ENCODE results near the gene CTSV. TPM values are rescaled to one million over a fixed set of nuclear protein-coding genes. Genes with fewer than 3 reads are reported as not detected.
"Not testable (repeated sequence)": the region's sequence is repeated elsewhere in the genome, so short reads cannot be mapped to it uniquely, and the experiment has no call there.

CTSV gene
- total RNA-seq, 1 donor from 2014 or later, result 6.7 TPM

DNA sequence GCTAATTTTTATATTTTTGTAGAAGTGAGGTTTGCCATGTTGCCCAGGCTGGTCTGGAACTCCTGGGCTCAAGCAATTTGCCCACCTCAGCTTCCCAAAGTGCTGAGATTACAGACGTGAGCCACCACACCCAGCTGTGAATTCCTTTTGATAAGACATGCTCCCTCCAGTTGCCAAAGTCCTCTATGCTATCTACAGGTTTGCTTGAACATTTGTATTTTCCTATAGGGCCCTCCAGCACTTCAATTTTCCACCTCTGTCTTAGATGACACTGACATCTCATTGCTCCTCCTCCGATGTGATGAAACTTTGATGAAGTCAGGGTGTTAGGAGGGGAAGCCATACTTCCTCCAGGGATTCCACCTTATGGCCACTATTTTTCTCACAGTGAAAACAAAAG, 25.2 kb upstream of the CTSV start:
- no peaks in the 10 kb centered on the region for H3K4me1 Mint-ChIP-seq (ENCODE audit: unreplicated experiment)
- H3K27ac Mint-ChIP-seq, result no peak overlapping the region
- H3K9me3 Mint-ChIP-seq, result peaks cover 7% of the 10 kb centered on the region
- H3K4me3 Mint-ChIP-seq, result no peak overlapping the region
- DNase-seq (ENCODE audit: extremely low spot score, unreplicated experiment), result no peak
- H3K27me3 Mint-ChIP-seq, result peaks cover 5% of the 10 kb centered on the region
- TF ChIP-seq, protein P1, sequence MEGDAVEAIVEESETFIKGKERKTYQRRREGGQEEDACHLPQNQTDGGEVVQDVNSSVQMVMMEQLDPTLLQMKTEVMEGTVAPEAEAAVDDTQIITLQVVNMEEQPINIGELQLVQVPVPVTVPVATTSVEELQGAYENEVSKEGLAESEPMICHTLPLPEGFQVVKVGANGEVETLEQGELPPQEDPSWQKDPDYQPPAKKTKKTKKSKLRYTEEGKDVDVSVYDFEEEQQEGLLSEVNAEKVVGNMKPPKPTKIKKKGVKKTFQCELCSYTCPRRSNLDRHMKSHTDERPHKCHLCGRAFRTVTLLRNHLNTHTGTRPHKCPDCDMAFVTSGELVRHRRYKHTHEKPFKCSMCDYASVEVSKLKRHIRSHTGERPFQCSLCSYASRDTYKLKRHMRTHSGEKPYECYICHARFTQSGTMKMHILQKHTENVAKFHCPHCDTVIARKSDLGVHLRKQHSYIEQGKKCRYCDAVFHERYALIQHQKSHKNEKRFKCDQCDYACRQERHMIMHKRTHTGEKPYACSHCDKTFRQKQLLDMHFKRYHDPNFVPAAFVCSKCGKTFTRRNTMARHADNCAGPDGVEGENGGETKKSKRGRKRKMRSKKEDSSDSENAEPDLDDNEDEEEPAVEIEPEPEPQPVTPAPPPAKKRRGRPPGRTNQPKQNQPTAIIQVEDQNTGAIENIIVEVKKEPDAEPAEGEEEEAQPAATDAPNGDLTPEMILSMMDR (conservative IDR thresholded peaks at IDR 0.05), result no peak
- no peaks in the 10 kb centered on the region for H3K36me3 Mint-ChIP-seq

DNA sequence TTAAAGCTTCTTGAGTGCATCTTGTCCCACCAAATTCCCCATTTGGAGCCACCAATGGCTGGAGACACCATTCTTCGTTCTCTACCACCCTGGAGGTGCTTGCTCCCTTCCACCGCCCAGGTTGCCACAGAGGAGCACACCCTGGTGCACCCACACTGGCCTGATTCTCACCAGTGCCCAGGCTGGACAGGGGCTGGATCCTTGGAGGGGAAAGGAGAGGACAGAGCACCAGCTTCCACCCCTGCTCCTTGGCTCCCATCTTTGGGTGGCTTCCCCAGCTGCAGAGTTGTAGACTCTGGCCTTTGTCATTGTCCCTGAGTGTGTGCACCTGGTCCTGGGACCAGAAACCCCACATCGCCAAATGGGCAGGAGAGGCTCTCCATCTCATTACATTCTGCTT, 21.9 kb upstream of the CTSV start:
- Mint-ChIP-seq H3K27me3 (peaks cover 3% of the 10 kb centered on the region), H3K4me1 (ENCODE audit: unreplicated experiment) (no peaks in the 10 kb centered on the region), H3K9me3 (no peaks in the 10 kb centered on the region), H3K36me3 (no peaks in the 10 kb centered on the region), H3K27ac (no peak overlapping the region), H3K4me3 (no peak overlapping the region)
- TF ChIP-seq, protein P1 (conservative IDR thresholded peaks at IDR 0.05), result no peak
- no peak for DNase-seq (ENCODE audit: extremely low spot score, unreplicated experiment)

DNA sequence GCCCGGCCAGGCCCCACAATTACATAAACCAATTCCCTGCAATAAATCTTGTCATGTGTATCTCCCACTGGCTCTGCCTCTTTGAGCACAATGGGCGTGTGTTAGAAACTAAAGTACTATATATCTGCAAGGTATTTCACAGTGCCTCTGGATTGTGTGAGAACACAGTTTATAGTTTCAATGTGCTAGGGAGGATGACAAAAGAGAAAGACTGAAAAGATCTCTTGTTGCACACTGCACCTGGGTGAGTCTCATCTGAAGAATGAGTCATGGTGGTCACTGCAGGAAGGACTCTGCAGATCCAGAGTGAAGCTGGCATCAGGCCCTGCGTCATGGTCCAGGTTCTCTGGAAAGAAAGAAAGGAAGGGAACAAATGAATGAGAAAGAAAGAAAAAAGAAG, 20.7 kb upstream of the CTSV start:
- TF ChIP-seq, protein P1 (conservative IDR thresholded peaks at IDR 0.05), result no peak
- H3K36me3 Mint-ChIP-seq, result no peaks in the 10 kb centered on the region

DNA sequence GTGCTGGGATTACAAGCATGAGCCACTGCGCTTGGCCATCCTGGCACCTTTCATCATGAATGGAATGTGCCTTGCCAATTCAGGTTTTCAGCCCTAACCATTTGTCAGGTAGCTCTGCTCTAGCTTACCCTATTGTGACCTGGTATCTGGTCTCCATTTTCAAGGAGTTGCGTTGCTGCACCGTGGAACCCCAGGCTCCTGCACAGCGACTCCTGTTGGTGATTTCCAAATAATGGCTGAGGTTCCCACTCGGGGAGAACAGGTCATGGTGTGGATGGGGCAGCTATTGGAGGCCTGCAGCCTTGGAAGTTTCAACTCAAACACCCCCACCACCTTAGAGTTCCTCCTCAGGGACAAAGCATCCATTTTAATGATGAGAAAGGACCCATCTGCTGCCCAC, 18.7 kb upstream of the CTSV start:
- H3K27me3 Mint-ChIP-seq, result peaks cover 8% of the 10 kb centered on the region
- DNase-seq (ENCODE audit: extremely low spot score, unreplicated experiment), result no peak
- no peak overlapping the region for H3K4me3 Mint-ChIP-seq
- H3K9me3 Mint-ChIP-seq, result no peaks in the 10 kb centered on the region
- peaks cover 2% of the 10 kb centered on the region for H3K4me1 Mint-ChIP-seq (ENCODE audit: unreplicated experiment)
- TF ChIP-seq, protein P1 (conservative IDR thresholded peaks at IDR 0.05), result no peak
- H3K36me3 Mint-ChIP-seq, result no peaks in the 10 kb centered on the region
- H3K27ac Mint-ChIP-seq, result no peak overlapping the region

More for the DNA sequence above, 20.7 kb upstream of the CTSV start:
- H3K9me3 Mint-ChIP-seq, result no peaks in the 10 kb centered on the region
- no peak overlapping the region for H3K4me3 Mint-ChIP-seq
- no peaks in the 10 kb centered on the region for H3K4me1 Mint-ChIP-seq (ENCODE audit: unreplicated experiment)
- H3K27me3 Mint-ChIP-seq, result peaks cover 5% of the 10 kb centered on the region
- H3K27ac Mint-ChIP-seq, result peak overlapping the region; percentile 67
- DNase-seq (ENCODE audit: extremely low spot score, unreplicated experiment), result no peak

DNA sequence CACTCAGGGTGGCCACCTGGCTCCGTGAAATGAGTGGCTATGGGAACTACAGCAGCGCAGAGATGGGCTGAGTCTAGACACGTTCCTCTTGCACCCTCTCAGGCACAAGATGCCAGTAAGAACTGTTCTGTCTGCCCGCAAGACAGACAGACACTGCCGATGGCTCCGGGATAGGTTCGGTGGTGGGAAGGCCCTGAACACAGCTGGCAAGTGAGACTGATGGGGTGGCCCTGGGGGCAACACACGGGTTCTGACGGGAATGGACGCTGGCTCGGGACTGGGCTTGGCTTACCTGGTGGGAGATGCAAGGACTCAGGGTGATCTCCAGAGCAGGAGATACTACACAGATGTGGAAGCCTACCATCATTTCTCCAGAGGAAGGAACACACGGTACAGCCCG, 16.9 kb upstream of the CTSV start:
- peaks cover 12% of the 10 kb centered on the region for H3K27me3 Mint-ChIP-seq
- not testable (repeated sequence) for H3K27ac Mint-ChIP-seq; H3K4me3 Mint-ChIP-seq; DNase-seq (ENCODE audit: extremely low spot score, unreplicated experiment); H3K36me3 Mint-ChIP-seq; H3K9me3 Mint-ChIP-seq
- peaks cover 12% of the 10 kb centered on the region for H3K4me1 Mint-ChIP-seq (ENCODE audit: unreplicated experiment)

DNA sequence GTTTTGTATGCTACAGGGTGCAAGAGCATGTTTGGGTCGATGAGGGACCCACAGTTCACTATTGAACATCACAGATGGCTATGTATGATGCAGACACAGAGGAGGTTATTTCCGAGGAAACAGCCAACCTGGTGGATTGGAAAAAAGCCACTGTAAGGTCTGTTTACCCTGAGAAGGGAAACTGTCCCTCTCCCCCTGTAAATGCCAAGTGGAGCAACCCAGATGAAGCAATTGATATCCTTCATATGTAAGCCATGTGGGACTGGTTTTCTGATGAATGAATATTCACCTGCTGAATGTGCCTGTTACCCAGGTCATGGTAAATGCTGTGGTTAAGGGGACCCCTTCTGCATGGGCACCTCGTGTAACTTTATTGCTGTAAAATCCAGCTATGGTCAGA, 14.8 kb upstream of the CTSV start:
- Mint-ChIP-seq H3K4me3 (no peak overlapping the region), H3K27ac (no peak overlapping the region), H3K36me3 (no peaks in the 10 kb centered on the region), H3K4me1 (ENCODE audit: unreplicated experiment) (peaks cover 12% of the 10 kb centered on the region), H3K27me3 (peaks cover 9% of the 10 kb centered on the region), H3K9me3 (no peaks in the 10 kb centered on the region)
- TF ChIP-seq, protein P1 (conservative IDR thresholded peaks at IDR 0.05), result no peak
- no peak for DNase-seq (ENCODE audit: extremely low spot score, unreplicated experiment)
